GM18505 (cell line): ENCODE results near the gene CLN5.
A peak's percentile ranks its signal among the peaks of the same experiment; 100 is the strongest.

Experiments
- ATAC-seq: cut with Tn5 transposase; IDR thresholded peaks from one replicate; pipeline ENCODE4 v1.9.1; 2021; ENCODE audit not compliant: unreplicated experiment
- POLR2A ChIP-seq: IDR thresholded peaks from 4 replicates; pipeline ENCODE4 v1.6.1; 2011; ENCODE audit warnings: borderline replicate concordance; ENCODE audit not compliant: insufficient read depth, insufficient read length; ENCODE audit errors: extremely low read depth

The CLN5 gene

DNA sequence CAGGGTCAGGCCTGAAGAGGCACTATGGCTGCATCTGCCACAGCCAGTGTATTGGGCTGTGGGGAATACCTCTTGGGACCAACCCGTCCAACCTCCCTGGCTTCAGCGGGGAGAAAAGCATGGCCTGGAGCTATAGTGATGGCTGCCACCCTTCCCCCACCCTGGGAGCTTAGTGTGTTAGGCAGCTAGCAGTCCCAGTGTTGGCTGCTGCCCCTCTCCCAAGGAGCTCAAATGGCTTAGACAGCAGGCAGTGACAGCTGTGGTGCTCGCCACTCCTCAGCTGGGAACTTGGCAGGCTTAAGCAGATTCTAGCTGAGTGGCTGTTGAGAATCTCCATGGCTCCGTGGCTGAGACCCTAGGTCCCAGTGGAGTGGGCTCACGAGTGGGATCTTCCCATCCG lies 23.8 kb upstream of the CLN5 start:
- TF ChIP-seq POLR2A, result no peak
- no peak for ATAC-seq

DNA sequence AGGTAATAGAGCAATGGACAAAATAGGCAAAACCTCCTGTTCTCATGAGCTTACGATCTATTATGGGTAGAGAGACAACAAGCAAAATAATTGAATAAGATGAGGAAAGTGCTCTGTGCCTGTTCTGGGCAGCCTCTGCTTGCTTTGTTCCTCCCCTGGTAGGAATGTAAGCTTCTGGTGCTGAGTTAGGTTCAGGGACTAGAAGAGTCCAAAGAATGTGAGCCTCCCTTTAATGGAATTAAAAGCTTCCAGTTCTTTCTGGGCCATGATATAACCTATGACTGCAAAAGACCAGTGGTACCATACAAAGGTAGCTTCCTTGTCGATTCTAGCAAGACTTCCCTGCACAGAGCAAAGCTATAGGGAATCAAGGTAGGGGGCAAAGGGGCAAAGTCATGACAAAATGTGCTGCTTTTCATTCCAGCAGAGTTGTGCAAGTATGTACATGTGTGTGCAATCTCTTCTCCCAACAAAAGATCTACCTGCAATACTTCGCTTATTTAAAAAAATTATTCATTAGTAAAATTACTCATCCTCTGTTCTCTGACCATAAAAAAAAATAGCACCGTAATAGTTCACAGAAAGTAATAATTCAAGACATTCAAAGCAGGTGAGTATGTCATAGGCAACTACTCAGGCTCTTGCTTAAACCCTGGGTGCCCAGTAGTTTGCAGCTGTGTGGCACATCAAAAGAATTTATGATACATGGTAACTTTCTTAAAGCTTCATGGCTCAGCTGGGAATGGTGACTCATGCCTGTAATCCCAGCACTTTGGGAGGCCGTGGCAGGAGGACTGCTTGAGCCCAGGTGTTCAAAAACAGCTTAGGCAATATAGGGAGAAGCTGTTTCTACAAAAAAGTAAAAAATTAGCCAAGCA lies 22.2 kb upstream of the CLN5 start:
- no peak for TF ChIP-seq POLR2A
- no peak for ATAC-seq

- peak; percentile 84 for ATAC-seq
- no peak for TF ChIP-seq POLR2A
Measured at GRCh38 chr13:76971215-76971614, 20.7 kb upstream of the CLN5 start.

DNA sequence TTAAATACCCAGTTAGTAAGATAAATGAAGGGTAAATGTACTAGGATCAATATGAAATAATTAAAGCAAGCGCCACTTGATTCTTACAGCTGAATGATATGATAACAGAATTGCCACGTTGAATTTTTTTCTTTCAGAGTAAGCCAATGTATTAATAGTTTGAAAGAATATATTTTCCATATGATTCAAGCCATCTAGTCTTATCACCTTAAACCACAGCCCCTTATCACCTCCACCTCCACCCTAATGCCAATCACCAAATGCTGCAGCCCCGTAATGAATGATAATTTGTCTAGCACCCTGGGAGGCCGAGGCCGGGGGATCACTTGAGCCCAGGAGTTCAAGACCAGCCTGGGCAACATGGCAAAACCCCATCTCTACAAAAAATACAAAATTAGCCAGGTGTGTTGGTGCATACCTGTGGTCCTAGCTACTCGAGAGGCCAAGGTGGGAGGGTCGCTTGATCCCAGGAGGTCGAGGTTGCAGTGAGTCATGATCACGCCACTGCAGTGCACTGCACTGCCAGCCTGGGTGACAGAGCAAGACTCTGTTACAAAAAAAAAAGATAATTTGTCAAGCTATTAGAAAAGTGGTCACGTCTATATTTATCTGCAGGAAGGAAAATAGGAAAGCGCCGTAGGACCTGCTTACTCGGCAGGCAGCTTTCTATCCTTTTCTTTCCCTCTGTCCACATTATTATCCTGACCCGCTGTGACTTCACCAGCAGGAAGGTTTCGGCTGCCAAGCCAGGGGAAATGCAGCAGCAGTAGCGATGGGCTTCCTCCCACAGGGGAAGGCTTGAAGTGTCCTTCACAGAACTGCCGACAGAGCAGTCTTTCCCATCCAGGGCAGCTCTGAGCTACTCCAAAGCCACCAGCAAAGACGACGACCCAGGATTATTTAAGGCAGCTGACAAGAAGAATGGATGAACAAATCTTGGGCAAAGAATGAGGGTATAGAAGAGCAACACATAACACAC lies 19.7 kb upstream of the CLN5 start:
- no peak for ATAC-seq
- no peak for TF ChIP-seq POLR2A

DNA sequence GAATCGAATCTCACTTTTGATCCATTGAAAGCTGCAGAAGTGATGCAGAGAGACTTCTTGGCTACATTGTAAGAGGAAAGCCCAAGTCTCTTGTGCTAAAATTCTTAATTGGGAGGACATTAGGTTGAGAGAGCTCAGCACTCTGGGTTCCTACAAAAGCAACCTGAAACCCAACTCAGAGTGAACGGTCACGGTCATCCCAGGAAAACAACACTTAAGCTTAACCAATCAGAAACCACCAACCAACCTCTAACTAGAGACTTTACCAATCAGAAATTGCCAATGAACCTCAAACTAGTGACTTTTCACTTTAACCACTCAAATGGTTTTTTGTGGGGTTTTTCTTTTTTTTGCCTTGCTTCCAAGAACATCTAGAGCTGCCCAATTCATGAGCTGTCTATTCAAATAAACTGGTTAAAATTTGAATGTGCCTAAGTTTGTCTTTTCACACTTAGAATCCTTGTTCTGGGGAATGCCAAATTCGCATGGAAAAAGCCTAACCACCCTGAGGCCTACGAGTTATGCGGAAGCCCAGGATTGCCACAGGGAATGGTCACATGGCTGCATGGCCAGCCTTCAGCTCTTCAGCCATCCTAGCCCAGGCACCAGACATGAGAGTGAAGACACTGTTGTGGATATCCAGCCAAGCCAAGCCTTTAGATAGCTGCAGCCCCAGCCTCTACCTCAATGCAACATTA lies 17.8 kb upstream of the CLN5 start:
- ATAC-seq, result no peak
- TF ChIP-seq POLR2A, result no peak

GRCh38 chr13:76974618-76974975 lies 17.3 kb upstream of the CLN5 start:
- ATAC-seq, result no peak

GRCh38 chr13:76975863-76976262 lies 16.0 kb upstream of the CLN5 start:
- no peak for ATAC-seq
- TF ChIP-seq POLR2A, result no peak

More at GRCh38 chr13:76974618-76974975, 17.3 kb upstream of the CLN5 start:
- TF ChIP-seq POLR2A, result no peak

GRCh38 chr13:76976490-76976889 lies 15.4 kb upstream of the CLN5 start:
- no peak for TF ChIP-seq POLR2A
- ATAC-seq, result no peak

DNA sequence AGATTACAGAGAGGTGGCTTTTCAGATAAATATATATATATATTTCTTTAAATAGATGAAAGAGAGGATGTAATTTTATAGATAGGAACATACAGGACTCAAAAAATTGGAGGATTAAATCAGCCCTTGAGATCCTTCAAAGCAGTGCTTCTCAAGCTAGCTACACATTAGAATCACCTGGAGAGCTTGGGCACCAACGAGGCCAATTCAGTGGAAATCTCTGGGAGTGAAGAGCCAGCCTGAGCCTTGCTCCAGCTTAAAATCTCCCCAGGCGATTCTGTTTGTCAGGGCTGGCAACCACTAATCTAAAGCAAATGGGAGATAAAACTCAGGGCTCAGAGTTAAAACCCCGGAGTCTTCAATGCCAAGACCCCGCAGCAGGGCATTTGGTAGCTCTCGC lies 15.0 kb upstream of the CLN5 start:
- no peak for TF ChIP-seq POLR2A
- no peak for ATAC-seq

GRCh38 chr13:76980075-76980718 lies 11.7 kb upstream of the CLN5 start:
- TF ChIP-seq POLR2A, result no peak
- ATAC-seq, result peak; percentile 100

- no peak for ATAC-seq
Measured at GRCh38 chr13:76982061-76982460, 9.8 kb upstream of the CLN5 start.

GRCh38 chr13:76983676-76984075 lies 8.2 kb upstream of the CLN5 start:
- no peak for TF ChIP-seq POLR2A
- ATAC-seq, result no peak

More at GRCh38 chr13:76982061-76982460, 9.8 kb upstream of the CLN5 start:
- TF ChIP-seq POLR2A, result no peak

DNA sequence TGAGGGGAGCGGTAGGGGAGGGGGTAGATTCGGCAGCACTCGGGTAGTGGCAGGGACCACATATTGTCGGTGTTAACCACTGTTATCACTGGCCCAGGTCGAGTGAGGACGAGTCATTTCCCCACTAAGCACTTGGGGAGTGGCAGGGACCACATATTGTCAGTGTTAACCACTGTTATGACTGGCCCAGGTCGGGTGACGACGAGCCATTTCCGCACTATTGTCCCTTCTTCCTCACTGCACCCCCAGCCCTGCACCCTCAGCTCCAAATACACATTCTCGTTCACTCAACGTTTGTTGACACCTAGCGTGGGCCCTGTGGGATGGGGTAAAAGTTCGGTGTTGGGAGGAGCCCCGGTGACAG lies 467 bp upstream of the CLN5 start:
- ATAC-seq, result peak; percentile 54
- TF ChIP-seq POLR2A, result no peak
